ENCODE measurements around the gene PCDHGC4.

PCDHGC4 gene

GRCh38 chr5:141529002-141529401 is 44.2 kb downstream of the PCDHGC4 start:
- peak; percentile 21 for DNase-seq

GRCh38 chr5:141529873-141530272 is 45.0 kb downstream of the PCDHGC4 start:
- DNase-seq = no peak

GRCh38 chr5:141532726-141533125 is 47.9 kb downstream of the PCDHGC4 start:
- DNase-seq = no peak

GRCh38 chr5:141533897-141534296 is 49.1 kb downstream of the PCDHGC4 start:
- no peak for DNase-seq

GRCh38 chr5:141534492-141535213 is 49.8 kb downstream of the PCDHGC4 start:
- DNase-seq = no peak
